ENCODE measurements around the gene DCLK1. TPM values are rescaled to one million over a fixed set of nuclear protein-coding genes. Genes with fewer than 3 reads are reported as not detected.

The DCLK1 gene
- total RNA-seq, 1 experiment from 2014 or later: 0.10 TPM

DNA sequence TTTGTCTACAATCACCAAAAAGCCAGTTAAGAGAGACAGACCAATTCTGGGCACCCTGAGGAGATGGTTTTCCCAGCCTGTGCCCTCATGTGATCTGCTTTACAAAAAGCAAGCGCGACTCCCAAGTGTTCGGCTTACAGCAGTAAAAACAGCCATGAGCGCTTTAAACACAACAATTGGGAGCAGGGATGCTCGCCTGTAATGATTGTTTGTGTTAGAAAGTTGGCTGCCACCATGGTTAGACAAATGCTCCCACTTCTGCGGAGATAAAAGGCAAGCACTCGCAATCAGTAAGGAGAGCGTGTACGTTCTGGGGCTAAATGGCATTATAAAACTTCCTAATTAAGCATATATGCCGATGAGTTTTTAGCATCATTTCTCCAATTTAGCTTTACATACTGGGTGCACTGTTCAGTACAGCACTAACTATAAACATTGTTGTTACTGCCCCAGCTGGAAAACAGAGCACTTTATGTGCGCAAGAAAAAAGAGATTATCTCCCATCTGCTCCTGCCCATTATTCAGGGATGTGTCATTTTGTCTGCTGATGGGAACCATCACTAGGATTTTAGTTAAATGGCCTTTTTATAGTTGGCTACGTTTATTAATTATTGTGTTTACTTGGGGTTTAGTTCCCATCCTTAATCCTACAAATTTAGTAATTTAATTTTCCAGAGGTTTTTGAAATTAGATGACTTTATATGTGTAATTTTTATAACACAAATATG is 345.4 kb downstream of the DCLK1 start:
- Histone ChIP-seq H3K9me3 (ENCODE audit: control insufficient read depth in 1 of 2, insufficient read depth in 1 of 2, low read depth in 1 of 2, low read length in 2 of 2) (no peaks in the 10 kb centered on the region), H3K4me2 (ENCODE audit: low read length) (no peak overlapping the region), H3K36me3 (ENCODE audit: control insufficient read depth in 1 of 2, insufficient read depth in 2 of 2, low read length in 2 of 2) (no peaks in the 10 kb centered on the region), H3K27ac (ENCODE audit: low read depth, low read length) (no peak overlapping the region), H3K9me2 (ENCODE audit: insufficient read depth) (no peaks in the 10 kb centered on the region), H3K4me1 (ENCODE audit: control insufficient read depth in 1 of 2, insufficient read depth in 2 of 2, low read length in 2 of 2) (no peaks in the 10 kb centered on the region), H2AFZ (ENCODE audit: low read depth, low read length, poor library complexity, severe bottlenecking) (no peak overlapping the region), H3K4me3 (replicated peaks in 1 of 2; ENCODE audit: low read depth in 1 of 2, low read length in 2 of 2) (no peak overlapping the region), H3K79me2 (ENCODE audit: insufficient read depth, low read length) (no peaks in the 10 kb centered on the region), H3K9ac (ENCODE audit: low read length) (no peak overlapping the region), H4K20me1 (ENCODE audit: insufficient read depth) (no peaks in the 10 kb centered on the region), H3K27me3 (ENCODE audit: insufficient read depth, low read length) (peaks cover 26% of the 10 kb centered on the region; the same call in 1 of the 2 replicates)
- POLR2A ChIA-PET: no interaction called here
- CTCF ChIA-PET: no interaction called here
- intact Hi-C loops (cut with micrococcal nuclease): no loop called here
- RAD21 ChIA-PET (ENCODE audit: low non-redundant PET in 1 of 2, low total read pairs in 2 of 2, uncharacterized antibody in 2 of 2, unreplicated experiment in 2 of 2): no interaction called here
- no TSS peak for BruUV-seq (replicated peaks)
- ATAC-seq (no peak), DNase-seq (ENCODE audit: low read depth, low spot score) (no peak)
- TF ChIP-seq JUND (IDR thresholded peaks at IDR 0.05) (no peak), ATF3 (IDR thresholded peaks at IDR 0.05) (no peak), EZH2phosphoT487 (IDR thresholded peaks at IDR 0.05; ENCODE audit: borderline replicate concordance) (no peak)

GRCh38 chr13:35784286-35784951 is 346.8 kb downstream of the DCLK1 start:
- H3K27me3 ChIP-seq (ENCODE audit: insufficient read depth, low read length): peaks cover 26% of the 10 kb centered on the region; the same call in 1 of the 2 replicates
- H3K27ac ChIP-seq (ENCODE audit: low read depth, low read length): no peak overlapping the region
- no peak overlapping the region for H3K4me3 ChIP-seq (replicated peaks in 1 of 2; ENCODE audit: low read depth in 1 of 2, low read length in 2 of 2)
- H3K9me3 ChIP-seq (ENCODE audit: control insufficient read depth in 1 of 2, insufficient read depth in 1 of 2, low read depth in 1 of 2, low read length in 2 of 2): no peaks in the 10 kb centered on the region
- RAD21 ChIA-PET (ENCODE audit: low non-redundant PET in 1 of 2, low total read pairs in 2 of 2, uncharacterized antibody in 2 of 2, unreplicated experiment in 2 of 2): no interaction called here
- DNase-seq (ENCODE audit: low read depth, low spot score) (no peak), ATAC-seq (no peak)
- BruUV-seq (replicated peaks): no TSS peak
- no peaks in the 10 kb centered on the region for H3K9me2 ChIP-seq (ENCODE audit: insufficient read depth)
- CTCF ChIA-PET: no interaction called here
- H3K9ac ChIP-seq (ENCODE audit: low read length): no peak overlapping the region
- intact Hi-C loops (cut with micrococcal nuclease): no loop called here
- H3K4me2 ChIP-seq (ENCODE audit: low read length): no peak overlapping the region
- H4K20me1 ChIP-seq (ENCODE audit: insufficient read depth): no peaks in the 10 kb centered on the region
- H3K36me3 ChIP-seq (ENCODE audit: control insufficient read depth in 1 of 2, insufficient read depth in 2 of 2, low read length in 2 of 2): no peaks in the 10 kb centered on the region
- H3K79me2 ChIP-seq (ENCODE audit: insufficient read depth, low read length): no peaks in the 10 kb centered on the region
- no peak overlapping the region for H2AFZ ChIP-seq (ENCODE audit: low read depth, low read length, poor library complexity, severe bottlenecking)
- POLR2A ChIA-PET: no interaction called here
- no peak for TF ChIP-seq POLR2AphosphoS5 (IDR thresholded peaks at IDR 0.05; ENCODE audit: low read depth, low read length)
- TF ChIP-seq ZNF274 (IDR thresholded peaks at IDR 0.05; ENCODE audit: low read depth, low read length): no peak
- TF ChIP-seq JUND (IDR thresholded peaks at IDR 0.05): no peak
- no peak for TF ChIP-seq ZFX (IDR thresholded peaks at IDR 0.05)
- TF ChIP-seq ZBTB33 (IDR thresholded peaks at IDR 0.05; ENCODE audit: extremely low read depth, insufficient replicate concordance, low read length): no peak
- no peak for TF ChIP-seq EZH2 (IDR thresholded peaks at IDR 0.05)
- no peak for TF ChIP-seq EZH2phosphoT487 (IDR thresholded peaks at IDR 0.05; ENCODE audit: borderline replicate concordance)
- TF ChIP-seq REST (IDR thresholded peaks at IDR 0.05; ENCODE audit: low read depth): no peak
- no peak for TF ChIP-seq ELF1 (IDR thresholded peaks at IDR 0.05; ENCODE audit: borderline replicate concordance, low read depth)
- no peak for TF ChIP-seq SP1 (IDR thresholded peaks at IDR 0.05; ENCODE audit: low read depth)
- H3K4me1 ChIP-seq (ENCODE audit: control insufficient read depth in 1 of 2, insufficient read depth in 2 of 2, low read length in 2 of 2): no peaks in the 10 kb centered on the region
